ENCODE measurements around the gene SLC4A3.

Gene SLC4A3

GRCh38 chr2:219611306-219611705 is 16.1 kb upstream of the SLC4A3 start:
- H3K27me3 ChIP-seq, result no peaks in the 10 kb centered on the region
- H3K9me3 ChIP-seq, result no peaks in the 10 kb centered on the region
- no peak overlapping the region for H3K4me3 ChIP-seq (ENCODE audit: low read depth in 1 of 2, low read length in 1 of 2)
- no peak overlapping the region for H3K27ac ChIP-seq
- peaks cover 93% of the 10 kb centered on the region for H3K36me3 ChIP-seq
- H3K4me1 ChIP-seq (ENCODE audit: control insufficient read depth in 1 of 2, insufficient read depth in 1 of 2, low read depth in 1 of 2, low read length in 1 of 2), result peaks cover 0 to 3% of the 10 kb centered on the region in 2 experiments
- no peak for TF ChIP-seq CTCF (IDR thresholded peaks at IDR 0.05)

- no peak overlapping the region for H3K27ac ChIP-seq
- H3K9me3 ChIP-seq, result no peaks in the 10 kb centered on the region
- H3K36me3 ChIP-seq, result peaks cover 92% of the 10 kb centered on the region
- H3K4me1 ChIP-seq (ENCODE audit: control insufficient read depth in 1 of 2, insufficient read depth in 1 of 2, low read depth in 1 of 2, low read length in 1 of 2), result peaks cover 0 to 3% of the 10 kb centered on the region in 2 experiments
- H3K4me3 ChIP-seq (ENCODE audit: low read depth in 1 of 2, low read length in 1 of 2), result no peak overlapping the region
- no peaks in the 10 kb centered on the region for H3K27me3 ChIP-seq
- TF ChIP-seq CTCF (IDR thresholded peaks at IDR 0.05), result no peak
Measured at GRCh38 chr2:219611866-219612576, 15.4 kb upstream of the SLC4A3 start.

- no peak overlapping the region for H3K4me3 ChIP-seq (ENCODE audit: low read depth in 1 of 2, low read length in 1 of 2)
- H3K27ac ChIP-seq, result no peak overlapping the region
- no peaks in the 10 kb centered on the region for H3K9me3 ChIP-seq
- no peak for TF ChIP-seq CTCF (IDR thresholded peaks at IDR 0.05)
- H3K27me3 ChIP-seq, result no peaks in the 10 kb centered on the region
- peaks cover 85% of the 10 kb centered on the region for H3K36me3 ChIP-seq
- H3K4me1 ChIP-seq (ENCODE audit: control insufficient read depth in 1 of 2, insufficient read depth in 1 of 2, low read depth in 1 of 2, low read length in 1 of 2), result peaks cover 0 to 3% of the 10 kb centered on the region in 2 experiments
Measured at GRCh38 chr2:219612577-219613286, 14.7 kb upstream of the SLC4A3 start.

- no peak overlapping the region for H3K4me3 ChIP-seq (ENCODE audit: low read depth in 1 of 2, low read length in 1 of 2)
- H3K27ac ChIP-seq, result no peak overlapping the region
- TF ChIP-seq CTCF (IDR thresholded peaks at IDR 0.05), result no peak
- no peaks in the 10 kb centered on the region for H3K27me3 ChIP-seq
- peaks cover 0 to 3% of the 10 kb centered on the region in 2 experiments for H3K4me1 ChIP-seq (ENCODE audit: control insufficient read depth in 1 of 2, insufficient read depth in 1 of 2, low read depth in 1 of 2, low read length in 1 of 2)
- no peaks in the 10 kb centered on the region for H3K9me3 ChIP-seq
- peaks cover 77% of the 10 kb centered on the region for H3K36me3 ChIP-seq
Measured at GRCh38 chr2:219613461-219614070, 13.9 kb upstream of the SLC4A3 start.

- H3K27me3 ChIP-seq, result no peaks in the 10 kb centered on the region
- H3K4me3 ChIP-seq (ENCODE audit: low read depth in 1 of 2, low read length in 1 of 2), result no peak overlapping the region
- H3K9me3 ChIP-seq, result no peaks in the 10 kb centered on the region
- no peak overlapping the region for H3K27ac ChIP-seq
- H3K36me3 ChIP-seq, result peaks cover 70% of the 10 kb centered on the region
- peaks cover 0 to 3% of the 10 kb centered on the region in 2 experiments for H3K4me1 ChIP-seq (ENCODE audit: control insufficient read depth in 1 of 2, insufficient read depth in 1 of 2, low read depth in 1 of 2, low read length in 1 of 2)
- no peak for TF ChIP-seq CTCF (IDR thresholded peaks at IDR 0.05)
Measured at GRCh38 chr2:219614076-219614860, 13.2 kb upstream of the SLC4A3 start.

Data from neutrophil (primary cell).